HFF-Myc (cell line): ENCODE data around the gene CTTN.

Experiments
- DNase-seq: peaks from one replicate; pipeline ENCODE4 v3.0.0-alpha.2; 2011; ENCODE audit warnings: low read depth; ENCODE audit errors: extremely low read depth
- H3K4me3 ChIP-seq: replicated peaks from 2 replicates; pipeline ENCODE4 v1.5.1; 2011; ENCODE audit warnings: low read depth, mild to moderate bottlenecking, control low read depth, low read length
- TF ChIP-seq, protein P1 (sequence below): IDR thresholded peaks from 2 replicates; pipeline ENCODE4 v1.5.1; 2012; ENCODE audit warnings: mild to moderate bottlenecking, low read depth, low read length, control low read depth; ENCODE audit errors: missing control alignments

The CTTN gene

GRCh38 chr11:70462818-70463477 lies 64.6 kb downstream of the CTTN start:
- TF ChIP-seq, protein P1, sequence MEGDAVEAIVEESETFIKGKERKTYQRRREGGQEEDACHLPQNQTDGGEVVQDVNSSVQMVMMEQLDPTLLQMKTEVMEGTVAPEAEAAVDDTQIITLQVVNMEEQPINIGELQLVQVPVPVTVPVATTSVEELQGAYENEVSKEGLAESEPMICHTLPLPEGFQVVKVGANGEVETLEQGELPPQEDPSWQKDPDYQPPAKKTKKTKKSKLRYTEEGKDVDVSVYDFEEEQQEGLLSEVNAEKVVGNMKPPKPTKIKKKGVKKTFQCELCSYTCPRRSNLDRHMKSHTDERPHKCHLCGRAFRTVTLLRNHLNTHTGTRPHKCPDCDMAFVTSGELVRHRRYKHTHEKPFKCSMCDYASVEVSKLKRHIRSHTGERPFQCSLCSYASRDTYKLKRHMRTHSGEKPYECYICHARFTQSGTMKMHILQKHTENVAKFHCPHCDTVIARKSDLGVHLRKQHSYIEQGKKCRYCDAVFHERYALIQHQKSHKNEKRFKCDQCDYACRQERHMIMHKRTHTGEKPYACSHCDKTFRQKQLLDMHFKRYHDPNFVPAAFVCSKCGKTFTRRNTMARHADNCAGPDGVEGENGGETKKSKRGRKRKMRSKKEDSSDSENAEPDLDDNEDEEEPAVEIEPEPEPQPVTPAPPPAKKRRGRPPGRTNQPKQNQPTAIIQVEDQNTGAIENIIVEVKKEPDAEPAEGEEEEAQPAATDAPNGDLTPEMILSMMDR = no peak
- no peak overlapping the region for H3K4me3 ChIP-seq
- DNase-seq = no peak

DNA sequence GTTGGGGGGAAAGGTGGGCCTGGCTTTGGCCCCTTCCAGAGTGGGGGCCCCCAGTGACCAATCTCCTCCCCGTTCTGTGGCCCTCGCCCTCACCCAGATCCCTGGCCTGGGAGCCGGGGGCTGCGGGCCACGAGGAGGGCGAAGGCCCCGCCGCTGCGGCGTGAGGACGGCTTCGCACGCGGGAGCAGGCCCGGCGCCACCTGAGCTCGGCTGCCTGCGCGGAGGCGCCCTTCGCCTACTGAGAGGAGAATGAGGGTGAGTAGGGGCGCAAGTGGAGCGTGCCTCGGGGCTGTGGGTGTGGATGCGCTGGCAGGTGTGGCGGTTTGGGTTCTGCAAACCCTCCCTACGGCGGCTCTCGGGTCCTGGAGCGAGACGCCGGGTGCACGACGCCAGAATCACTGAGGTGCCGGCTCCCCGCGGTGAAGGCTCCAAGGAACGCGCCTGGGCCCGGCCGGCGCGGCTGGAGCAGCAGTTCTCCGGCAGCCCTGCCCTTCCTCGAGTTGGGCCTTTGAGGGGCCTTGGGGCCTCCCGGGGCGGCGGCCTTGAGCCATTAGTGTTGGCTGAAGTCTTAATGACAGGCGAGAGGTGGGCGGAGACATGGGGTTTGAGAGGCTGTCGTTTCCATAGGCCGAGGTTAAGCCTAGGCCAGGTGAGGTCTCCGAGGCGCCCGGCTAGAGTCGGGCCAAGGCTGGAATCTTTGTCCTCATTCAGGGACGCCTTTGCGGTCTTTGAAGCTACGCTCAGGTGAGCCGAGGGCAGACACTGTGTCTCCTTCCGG lies 65.3 kb downstream of the CTTN start:
- H3K4me3 ChIP-seq = no peak overlapping the region
- DNase-seq = no peak
- TF ChIP-seq, protein P1 = no peak

- no peak overlapping the region for H3K4me3 ChIP-seq
These were observed 66.4 kb downstream of the CTTN start for GRCh38 chr11:70464509-70465361.

GRCh38 chr11:70466154-70466553 lies 67.8 kb downstream of the CTTN start:
- TF ChIP-seq, protein P1 = no peak
- no peak overlapping the region for H3K4me3 ChIP-seq
- no peak for DNase-seq

More at GRCh38 chr11:70464509-70465361, 66.4 kb downstream of the CTTN start:
- no peak for DNase-seq
- TF ChIP-seq, protein P1 = no peak

GRCh38 chr11:70466596-70466995 lies 68.3 kb downstream of the CTTN start:
- DNase-seq = no peak
- TF ChIP-seq, protein P1 = no peak
- H3K4me3 ChIP-seq = no peak overlapping the region

GRCh38 chr11:70467201-70468085 lies 69.1 kb downstream of the CTTN start:
- H3K4me3 ChIP-seq = no peak overlapping the region
- no peak for DNase-seq
- TF ChIP-seq, protein P1 = peak; percentile 80
